Fibroblast of the conjunctiva (primary cell): Measurements from ENCODE around the gene NACC2.
"Not testable (repeated sequence)": the region's sequence is repeated elsewhere in the genome, so short reads cannot be mapped to it uniquely, and the experiment has no call there.

Experiments
- DNase-seq: peaks from one replicate; pipeline ENCODE4 v3.0.0-alpha.2; 2010; ENCODE audit warnings: low read depth

Gene NACC2

GRCh38 chr9:136080716-136081112 lies 14.4 kb downstream of the NACC2 start:
- no peak for DNase-seq

DNA sequence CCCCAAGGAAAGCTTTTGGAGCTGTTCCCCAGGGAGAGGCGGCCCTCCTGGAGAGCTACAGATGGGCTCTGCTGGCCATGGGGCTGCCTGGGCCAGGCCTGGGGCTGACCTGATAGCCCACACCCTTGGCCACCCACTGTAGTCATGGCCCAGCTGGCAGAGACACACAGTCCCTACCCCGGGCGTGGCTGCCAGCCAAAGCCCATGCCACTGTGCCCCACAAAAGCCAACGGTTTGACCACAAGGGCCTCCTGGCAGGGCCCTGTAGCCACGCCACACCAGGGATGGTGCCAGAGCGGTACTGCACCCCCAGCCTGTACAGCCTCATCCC lies 15.2 kb downstream of the NACC2 start:
- no peak for DNase-seq

DNA sequence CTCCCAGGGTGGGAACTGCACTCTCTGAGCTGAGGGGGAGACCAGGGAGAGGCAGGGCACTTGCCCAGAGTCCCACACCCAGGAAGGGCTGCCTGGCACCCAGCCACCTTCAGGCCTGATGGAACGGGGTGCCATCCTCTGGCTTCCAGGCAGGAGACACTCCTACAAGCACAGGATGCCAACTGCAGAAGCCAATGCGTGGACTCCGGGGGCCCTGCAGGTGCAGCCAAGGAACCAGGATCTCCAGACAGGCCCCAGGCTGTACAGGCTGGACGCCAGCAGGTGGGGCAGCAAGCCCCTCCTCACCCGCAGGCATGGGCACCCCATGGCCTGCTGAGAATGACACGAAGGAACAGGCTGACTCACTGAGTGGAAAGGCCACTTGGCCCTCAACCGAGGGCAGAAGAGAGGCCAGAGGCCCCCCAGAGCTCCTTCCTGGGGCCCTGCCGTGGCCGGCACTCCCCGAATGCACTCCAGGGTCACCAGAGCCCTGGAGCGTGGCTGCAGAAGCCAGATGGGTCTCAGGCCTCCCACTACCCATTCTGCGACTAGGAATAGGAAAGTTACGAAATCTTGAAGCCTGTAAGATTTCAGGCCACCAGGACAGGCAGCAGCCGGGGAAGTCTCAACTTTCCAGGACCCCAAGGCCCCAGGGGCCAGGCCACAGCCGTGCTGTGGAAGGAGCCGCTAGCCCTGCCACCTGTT lies 15.7 kb downstream of the NACC2 start:
- DNase-seq = no peak

- no peak for DNase-seq
Observed at GRCh38 chr9:136078498-136079011, 16.5 kb downstream of the NACC2 start.

- DNase-seq = no peak
Observed at GRCh38 chr9:136078024-136078423, 17.1 kb downstream of the NACC2 start.

GRCh38 chr9:136077491-136077890 lies 17.6 kb downstream of the NACC2 start:
- DNase-seq = no peak

- no peak for DNase-seq
Observed at GRCh38 chr9:136075881-136076678, 19.0 kb downstream of the NACC2 start.

GRCh38 chr9:136075134-136075841 lies 19.8 kb downstream of the NACC2 start:
- no peak for DNase-seq

DNA sequence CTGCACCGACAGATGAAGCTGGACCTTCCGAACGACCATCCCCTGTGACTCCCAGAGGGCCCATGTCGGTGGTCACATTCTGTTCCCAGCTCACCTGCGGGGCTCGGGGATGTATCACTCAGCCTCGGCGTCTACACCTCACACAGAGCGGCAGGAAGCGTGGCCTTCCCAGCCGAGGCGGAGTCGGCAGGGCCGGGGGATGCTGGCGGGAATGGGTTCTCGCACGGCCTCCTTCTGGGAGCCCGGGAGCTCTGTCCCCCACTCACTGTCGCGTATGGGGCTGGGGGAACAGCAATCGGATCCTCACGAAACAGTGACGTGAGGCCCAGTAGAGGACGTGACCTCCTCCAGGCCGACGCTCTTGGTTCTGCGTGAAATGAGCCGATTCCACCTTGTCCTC lies 20.4 kb downstream of the NACC2 start:
- no peak for DNase-seq

DNA sequence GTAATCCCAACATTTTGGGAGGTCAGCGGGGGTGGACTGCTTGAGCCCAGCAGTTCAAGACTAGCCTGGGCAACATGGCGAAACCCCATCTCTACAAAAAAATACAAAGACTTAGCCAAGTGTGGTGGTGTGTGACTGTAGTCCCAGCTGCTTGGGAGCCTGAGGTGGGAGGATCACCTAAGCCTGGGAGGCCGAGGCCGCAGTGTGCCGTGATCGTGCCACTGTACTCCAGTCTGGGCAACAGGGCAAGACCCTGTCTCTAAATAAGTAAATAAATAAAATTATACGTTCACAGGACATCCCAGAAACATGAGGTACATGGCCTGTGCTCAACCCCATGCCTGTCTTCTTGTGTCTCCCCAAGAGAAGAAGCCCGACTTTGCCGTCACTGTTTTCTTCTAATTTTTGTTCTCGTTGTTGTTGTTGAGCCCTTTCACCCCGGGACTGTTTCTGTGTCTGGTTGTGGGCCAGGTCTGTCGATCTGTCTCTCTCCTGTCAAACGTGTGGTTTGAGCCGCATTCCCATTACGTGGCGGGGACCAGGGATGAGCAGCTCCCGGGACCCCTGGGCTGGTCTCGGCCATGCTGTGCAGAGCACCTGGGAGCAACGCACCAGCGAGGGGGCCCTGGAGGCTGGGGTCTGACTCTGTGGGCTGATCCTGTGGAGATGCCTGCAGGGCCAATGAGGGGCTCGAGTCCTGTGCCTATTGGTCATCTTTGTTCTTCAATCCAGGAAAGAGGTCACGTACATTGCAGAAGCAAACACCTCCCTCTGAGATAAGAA lies 32.2 kb downstream of the NACC2 start:
- DNase-seq = no peak

DNA sequence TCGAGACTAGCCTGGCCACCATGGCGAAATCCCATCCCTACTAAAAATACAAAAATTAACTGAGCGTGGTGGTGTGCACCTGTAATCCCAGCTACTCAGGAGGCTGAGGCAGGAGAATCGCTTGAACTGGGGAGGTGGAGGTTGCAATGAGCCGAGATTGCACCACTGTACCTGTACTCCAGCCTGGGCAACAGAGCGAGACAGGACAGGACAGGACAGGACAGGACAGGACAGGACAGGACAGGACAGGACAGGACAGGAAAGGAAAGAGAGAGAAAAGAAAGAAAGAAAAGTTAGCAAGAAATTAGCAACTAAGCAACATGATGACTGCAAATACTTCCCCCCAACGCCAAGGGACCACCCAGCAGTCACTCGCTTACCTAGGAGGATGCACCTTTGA lies 33.2 kb downstream of the NACC2 start:
- DNase-seq = not testable (repeated sequence)

- DNase-seq = no peak
Observed at GRCh38 chr9:136061405-136061804, 33.7 kb downstream of the NACC2 start.

- no peak for DNase-seq
Observed at GRCh38 chr9:136060671-136061371, 34.3 kb downstream of the NACC2 start.

DNA sequence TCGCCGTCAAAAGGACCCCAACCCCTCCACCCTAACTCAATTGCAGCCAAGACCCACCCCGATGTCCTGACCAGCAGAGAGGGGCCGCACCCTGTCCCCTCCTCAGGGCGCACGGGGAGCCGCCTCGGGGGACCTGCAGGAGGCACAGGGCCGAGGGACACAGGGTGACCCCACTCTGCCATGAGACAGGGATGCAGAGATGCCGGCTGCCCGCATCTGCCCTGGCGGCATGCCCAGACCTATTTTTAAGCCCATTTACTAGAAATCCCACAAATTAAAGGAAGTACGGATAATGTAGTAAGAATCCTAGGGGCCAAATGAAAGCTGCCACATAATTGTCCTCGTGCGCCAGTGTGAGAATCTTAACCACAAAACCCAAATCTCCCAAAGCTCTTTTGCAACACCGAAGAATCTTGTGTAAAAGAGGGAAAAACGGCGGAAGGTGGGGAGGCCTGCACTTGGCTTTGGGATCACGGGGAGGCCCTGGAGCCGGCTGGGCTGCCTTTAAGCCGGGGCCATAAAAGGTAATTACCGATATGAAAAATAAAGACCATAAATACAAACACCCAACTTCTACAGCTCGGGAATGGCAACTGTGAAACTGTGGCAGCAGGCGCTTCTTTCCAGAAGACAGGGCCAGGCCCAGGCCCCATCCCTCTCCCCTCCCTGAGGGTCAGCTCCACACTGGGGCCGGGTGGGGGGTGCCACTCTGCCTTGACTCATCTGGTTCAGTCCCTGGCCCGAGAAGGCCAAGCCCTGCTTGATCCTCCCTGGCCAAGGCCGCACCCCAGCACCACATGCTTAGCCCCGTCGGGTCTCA lies 35.0 kb downstream of the NACC2 start:
- no peak for DNase-seq

- DNase-seq = no peak
Observed at GRCh38 chr9:136059321-136059791, 35.7 kb downstream of the NACC2 start.

DNA sequence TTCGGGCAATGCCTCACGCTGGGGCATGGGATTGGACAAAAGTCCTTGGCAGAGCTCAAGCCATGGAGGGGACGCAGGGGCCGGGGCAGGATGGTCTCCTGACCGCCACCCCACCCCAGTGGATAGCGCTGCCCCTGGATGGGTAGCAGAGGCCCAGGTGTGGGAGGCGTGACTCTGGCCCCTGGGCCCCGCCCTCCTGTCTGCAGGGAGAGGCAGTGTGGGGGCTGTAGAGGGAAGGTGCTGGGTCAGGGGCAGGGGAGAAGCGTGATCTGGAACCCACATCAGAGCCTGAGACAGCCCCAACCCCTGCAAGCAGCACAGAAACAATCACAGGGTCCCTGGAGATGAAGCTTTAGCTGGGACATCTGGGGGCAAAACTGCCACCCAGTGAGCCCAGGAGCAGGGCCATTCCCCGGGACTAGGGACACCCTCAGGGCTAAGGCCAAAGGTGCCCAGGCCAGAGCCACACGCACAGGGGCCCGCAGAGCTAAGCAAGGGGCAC lies 36.2 kb downstream of the NACC2 start:
- no peak for DNase-seq

DNA sequence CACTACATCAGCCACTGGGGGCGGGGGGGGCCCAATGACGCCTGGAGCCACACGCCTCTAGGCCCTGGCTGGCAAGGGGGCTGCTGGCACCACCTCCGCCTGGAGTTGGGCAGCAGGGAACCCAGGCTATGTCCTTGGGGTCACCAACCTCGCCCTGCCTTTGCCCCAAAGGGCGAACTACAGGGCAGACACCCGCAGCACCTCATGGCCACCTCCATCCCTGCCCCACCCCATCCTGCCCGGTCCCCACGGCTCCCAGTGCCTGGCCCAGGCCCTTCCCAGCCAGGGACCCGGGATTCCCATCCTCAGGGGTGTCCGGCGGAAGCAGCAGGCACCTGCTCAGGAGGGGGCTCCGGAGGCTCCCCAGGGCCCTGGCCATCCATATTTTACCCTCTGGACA lies 37.0 kb downstream of the NACC2 start:
- DNase-seq = no peak

GRCh38 chr9:136057236-136058081 lies 37.6 kb downstream of the NACC2 start:
- DNase-seq = no peak

- DNase-seq = no peak
Observed at GRCh38 chr9:136056546-136057235, 38.4 kb downstream of the NACC2 start.
